ENCODE data around the gene FAM171A1.
"Not testable (repeated sequence)": the region's sequence is repeated elsewhere in the genome, so short reads cannot be mapped to it uniquely, and the experiment has no call there.

Gene FAM171A1

GRCh38 chr10:15208221-15208620 is 162.9 kb downstream of the FAM171A1 start:
- DNase-seq (ENCODE audit: low read depth): no peak

- not testable (repeated sequence) for DNase-seq (ENCODE audit: low read depth)
These were observed 163.7 kb downstream of the FAM171A1 start for GRCh38 chr10:15207410-15207809.

- DNase-seq (ENCODE audit: low read depth): no peak
These were observed 168.4 kb downstream of the FAM171A1 start for GRCh38 chr10:15202639-15203038.

- DNase-seq (ENCODE audit: low read depth): not testable (repeated sequence)
These were observed 168.8 kb downstream of the FAM171A1 start for GRCh38 chr10:15202301-15202621.

DNA sequence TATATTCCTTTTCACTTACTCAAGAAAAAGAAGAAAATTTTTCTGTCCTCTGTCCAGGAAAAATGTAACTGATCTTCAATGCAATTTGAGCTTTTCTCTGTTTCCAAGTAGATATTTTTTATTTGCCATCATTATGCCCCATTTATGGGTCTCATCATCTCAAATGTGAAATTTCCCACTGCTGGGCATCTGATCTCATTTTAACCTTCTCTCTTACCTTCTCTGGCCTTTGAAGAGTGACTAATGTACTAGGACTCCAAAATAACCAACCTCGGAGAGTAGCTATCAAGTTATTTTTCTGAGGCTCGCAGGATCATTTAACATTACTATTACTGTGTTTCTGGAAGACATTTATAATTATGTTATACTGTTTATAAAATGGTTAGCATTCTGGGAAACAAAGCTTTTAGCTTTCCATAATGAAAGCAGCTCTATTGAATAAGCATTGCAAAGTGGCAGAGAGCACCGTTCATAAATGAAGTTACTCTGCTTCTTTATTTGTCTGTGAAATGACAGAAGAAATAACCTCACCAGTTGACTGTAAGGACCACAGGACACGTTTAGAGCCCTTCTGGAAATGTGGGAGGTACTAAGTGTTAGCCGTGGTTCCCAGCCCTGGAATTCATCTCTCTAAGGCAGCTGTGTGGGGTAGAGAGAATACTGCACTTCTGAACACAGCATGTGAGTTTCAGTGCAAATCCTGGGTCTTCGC is 169.3 kb downstream of the FAM171A1 start:
- DNase-seq (ENCODE audit: low read depth): no peak

- no peak for DNase-seq (ENCODE audit: low read depth)
These were observed 170.5 kb downstream of the FAM171A1 start for GRCh38 chr10:15200626-15201025.

DNA sequence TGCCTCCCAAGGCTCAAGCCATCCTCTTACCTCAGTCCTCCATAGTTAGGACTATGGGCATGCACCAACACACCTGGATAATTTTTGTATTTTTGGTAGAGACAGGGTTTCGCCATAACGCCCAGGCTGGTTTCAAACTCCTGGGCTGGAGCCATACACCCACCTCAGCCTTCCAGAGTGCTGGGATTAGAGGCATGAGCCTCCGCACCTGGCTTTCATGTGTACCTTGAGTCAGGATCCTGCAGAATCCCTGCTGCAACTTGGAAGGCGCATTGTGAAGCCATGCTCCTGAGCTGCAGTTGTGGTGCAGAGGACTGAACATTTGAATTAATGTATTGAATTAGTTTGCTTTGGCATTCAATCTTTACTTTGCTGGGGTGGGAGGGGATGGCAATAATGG is 173.2 kb downstream of the FAM171A1 start:
- DNase-seq (ENCODE audit: low read depth): no peak

DNA sequence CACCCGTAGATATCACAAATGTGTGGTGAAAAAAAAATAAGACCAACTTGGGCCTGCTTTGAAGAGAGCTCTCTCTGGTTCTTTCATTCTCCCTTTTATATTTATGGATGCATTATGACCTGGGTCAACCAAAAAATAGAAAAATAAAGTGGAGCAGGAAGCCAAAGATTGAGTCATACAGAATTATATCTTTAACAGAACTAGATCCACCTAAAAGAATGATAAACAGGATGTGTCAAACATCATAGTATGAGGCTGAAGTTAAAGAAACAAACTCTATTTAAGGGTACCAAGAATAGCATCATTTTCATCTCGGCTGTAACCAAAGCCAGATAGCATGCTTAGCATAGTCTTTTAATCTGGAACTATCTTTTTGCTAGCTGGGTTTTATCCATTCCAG is 173.8 kb downstream of the FAM171A1 start:
- DNase-seq (ENCODE audit: low read depth): no peak

DNA sequence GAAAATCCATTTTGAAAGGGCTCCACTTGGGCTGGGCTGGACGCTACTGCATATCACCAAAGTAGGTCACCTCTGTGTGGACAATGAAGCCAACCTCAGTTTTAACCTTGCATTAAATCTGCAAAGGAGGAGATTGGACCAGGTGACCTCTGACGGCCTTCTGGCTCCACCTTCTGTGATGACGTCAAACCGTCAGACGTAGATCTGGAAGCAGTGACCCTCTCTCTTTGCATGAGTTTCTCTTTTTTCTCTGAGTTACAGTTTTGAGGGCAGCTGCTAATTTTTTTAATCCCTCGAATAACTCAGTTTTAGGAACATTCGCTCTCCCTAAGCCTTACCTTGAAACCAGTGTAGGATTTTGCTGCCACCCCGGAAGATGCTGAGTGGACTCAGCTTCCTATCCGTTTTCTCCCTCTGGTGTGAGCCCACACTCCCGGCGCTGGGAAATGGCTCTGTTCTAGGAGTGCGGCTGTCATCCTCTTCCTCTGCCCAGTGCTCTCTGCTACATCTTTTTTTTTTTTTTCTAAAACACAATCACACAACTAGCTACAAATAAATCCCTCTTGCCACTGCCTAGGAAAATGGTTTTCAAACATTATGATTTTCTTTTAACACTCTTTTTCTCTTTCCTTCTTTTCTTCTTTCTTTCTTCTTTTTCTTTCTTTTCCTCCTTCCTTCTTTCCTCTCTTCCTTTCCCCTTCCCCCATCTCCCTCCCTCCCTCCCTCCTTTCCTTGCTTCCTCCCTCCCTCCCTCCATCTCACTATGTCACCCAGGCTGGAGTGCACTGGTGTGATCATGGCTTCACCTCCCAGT is 174.9 kb downstream of the FAM171A1 start:
- no peak for DNase-seq (ENCODE audit: low read depth)

DNA sequence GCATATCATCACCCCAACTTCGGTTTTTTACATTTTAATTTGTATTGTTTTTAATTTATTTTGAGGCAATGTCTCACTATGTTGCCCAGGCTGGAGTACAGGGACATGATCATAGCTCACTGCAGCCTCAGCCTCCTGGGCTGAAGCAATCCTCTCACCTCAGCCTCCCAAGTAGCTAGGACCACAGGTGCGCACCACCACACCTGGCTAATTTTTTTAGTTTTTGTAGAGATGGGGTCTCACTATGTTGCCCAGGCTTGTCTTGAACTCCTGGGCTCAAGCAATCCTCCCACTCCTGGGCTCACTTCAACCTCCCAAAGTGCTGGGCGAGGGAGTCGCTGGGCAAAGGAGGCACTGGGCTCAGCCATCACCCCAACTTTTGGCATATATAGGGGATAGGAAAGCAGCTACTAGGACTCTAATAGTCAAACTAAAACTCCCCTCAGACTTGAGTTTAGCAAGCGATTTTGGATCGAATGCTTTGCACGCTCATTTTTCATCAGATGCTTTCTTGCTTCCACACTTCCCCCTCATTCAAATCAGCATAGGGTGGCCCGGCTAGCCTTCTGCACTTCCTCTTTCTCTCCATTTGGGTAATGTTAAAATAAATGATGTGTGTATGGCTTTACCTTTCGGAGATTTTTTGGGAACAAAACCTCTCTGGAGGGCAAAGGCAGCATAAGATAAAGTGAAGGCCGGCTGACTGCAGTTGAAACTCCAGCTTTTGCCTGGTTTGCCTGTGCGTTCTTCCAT is 181.8 kb downstream of the FAM171A1 start:
- no peak for DNase-seq (ENCODE audit: low read depth)

- no peak for DNase-seq (ENCODE audit: low read depth)
These were observed 182.5 kb downstream of the FAM171A1 start for GRCh38 chr10:15188603-15189002.

DNA sequence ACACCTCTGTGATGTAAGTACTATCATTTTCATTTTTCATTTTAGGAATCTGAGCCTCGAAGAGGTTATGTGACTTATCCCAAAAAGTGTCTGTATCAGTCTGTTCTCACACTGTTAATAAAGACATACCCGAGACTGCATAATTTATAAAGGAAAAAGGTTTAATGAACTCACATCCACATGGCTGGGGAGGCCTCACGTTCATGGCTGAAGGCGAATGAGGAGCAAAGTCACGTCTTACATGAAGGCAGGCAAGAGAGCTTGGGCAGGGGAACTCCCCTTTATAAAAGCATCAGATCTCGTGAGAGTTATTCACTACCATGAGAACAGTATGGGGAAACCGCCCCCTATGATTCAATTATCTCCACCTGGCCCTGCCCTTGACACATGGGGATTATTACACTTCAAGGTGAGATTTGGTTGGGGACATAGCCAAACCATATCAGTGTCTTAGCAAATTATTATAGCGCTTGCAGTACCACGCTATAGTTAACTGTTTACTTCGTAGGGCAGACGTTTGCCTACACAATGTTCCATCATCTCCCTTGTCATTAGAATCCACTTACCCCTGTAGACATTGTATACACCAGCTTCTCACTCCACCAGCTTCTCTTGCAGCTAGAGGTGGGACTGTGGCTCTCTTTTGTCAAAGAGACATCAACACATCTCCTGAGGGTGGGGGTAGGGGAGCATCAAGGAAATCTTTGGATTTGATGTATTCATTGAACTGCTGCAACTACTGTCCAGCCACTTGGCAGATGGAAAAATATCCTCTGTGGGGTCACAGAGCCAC is 187.2 kb downstream of the FAM171A1 start:
- no peak for DNase-seq (ENCODE audit: low read depth)

GRCh38 chr10:15182540-15183207 is 188.4 kb downstream of the FAM171A1 start:
- DNase-seq (ENCODE audit: low read depth): no peak

DNA sequence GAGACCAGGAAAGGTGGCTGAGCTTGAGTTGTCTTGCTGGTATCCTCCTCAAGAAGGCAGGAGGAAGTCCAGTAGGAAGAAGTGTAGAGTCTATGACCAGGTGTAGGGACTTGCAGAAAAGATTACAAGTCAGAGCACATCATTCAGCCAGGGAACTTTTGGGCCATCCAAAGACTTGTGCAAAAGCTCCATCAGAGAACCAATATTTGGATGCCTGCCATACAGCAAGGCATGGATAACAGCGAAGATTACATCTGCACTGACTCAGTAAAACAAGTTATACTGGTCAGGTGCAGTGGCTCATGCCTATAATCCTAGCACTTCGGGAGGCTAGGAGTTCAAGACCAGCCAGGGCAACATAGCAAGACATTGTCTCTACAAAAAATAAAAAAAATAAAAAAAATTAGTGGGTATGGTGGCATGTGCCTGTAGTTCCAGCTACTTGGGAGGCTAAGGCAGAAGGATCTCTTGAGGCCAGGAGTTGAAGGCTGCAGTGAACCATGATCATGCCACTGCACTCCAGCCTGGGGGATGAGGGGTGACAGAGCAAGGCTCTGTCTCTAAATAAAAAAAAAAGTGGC is 189.4 kb downstream of the FAM171A1 start:
- no peak for DNase-seq (ENCODE audit: low read depth)

DNA sequence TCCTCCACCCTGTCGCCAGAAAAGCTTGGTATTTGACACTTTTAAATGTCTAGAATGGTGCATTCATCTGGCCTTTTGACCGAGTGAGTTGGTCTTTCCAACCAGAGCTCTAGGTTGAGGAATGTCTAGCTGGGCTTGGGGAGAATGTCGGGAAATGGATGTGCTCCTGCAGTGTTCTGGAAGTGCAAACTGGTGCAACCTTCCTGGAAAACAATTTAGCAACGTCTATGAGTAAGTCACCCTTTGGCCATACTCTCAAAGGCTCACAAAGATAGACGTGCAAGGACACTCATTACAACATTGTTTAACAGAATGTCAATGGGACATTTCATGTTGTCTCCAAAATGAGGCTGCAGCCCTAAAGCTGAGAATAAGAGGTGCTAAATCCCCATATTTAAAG is 190.4 kb downstream of the FAM171A1 start:
- no peak for DNase-seq (ENCODE audit: low read depth)

DNA sequence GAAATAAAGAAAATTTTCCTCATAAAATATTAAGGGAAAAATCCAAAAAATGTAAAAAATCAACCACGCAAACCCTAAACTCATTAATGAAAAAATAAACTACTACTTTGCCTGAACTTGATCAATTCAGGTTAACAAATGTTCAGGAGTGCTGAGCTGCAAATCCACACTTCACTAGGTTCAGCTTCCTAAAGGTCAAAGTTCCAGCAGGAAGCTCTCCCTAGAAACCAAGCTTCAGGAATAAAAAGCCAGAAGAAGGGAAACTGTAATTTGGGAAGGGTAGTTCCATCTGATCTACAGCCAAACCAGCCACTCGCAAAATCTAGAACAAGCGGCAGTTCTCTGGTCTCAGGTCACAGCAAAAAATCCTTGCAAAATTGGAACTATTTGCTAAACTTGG is 194.8 kb downstream of the FAM171A1 start:
- DNase-seq (ENCODE audit: low read depth): no peak

DNA sequence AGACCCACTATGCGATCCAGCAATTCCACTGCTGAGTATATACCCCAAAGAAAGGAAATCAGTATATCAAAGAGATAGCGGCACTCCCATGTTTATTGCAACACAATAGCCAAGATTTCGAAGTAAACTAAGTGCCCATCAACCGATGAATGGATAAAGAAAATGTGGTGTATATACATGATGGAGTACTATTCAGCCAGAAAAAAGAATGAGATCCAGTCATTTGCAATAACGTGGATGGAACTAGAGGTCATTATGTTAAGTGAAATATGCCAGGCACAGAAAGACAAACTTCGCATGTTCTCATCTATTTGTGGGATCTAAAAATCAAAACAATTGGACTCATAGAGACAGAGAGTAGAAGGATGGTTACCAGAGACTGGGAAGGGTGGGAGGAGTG is 195.5 kb downstream of the FAM171A1 start:
- DNase-seq (ENCODE audit: low read depth): no peak

DNA sequence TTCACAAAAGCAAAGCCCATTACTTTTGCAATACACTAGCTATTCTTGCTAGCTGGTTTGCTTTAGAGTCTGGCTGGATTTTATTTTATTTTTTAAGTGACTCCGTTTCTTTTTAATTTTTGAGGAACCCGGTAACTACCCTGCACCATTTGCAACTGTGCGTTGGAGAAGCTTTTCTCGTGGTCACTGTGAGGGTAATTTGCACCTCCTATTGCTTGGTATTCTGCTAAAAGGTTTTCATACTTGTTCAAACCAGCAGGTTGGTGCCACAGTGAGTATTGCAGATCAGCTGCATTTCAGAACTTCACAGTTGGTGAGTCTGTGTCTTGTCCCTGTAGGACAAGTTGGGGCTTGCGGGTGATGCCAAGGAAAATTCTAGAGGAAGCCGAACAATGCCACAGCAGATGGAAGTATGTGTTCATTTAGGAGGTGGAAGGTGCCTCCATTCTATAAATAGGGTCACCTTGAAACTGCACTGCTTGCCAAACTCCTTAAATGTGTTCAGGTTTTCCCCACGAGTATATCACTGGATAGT is 198.7 kb downstream of the FAM171A1 start:
- DNase-seq (ENCODE audit: low read depth): no peak

- peak; percentile 40 for DNase-seq (ENCODE audit: low read depth)
These were observed 201.3 kb downstream of the FAM171A1 start for GRCh38 chr10:15169555-15170401.

Measured in activated T-helper 1 cell treated with Interleukin-2 at 50 U/mL for 16 hours (primary cell).